Natural killer cell treated with Interleukin-12 subunit alpha and Interleukin-12 subunit beta and Interleukin-15 and Interleukin-18, amount 100 ng/mL, for 72 hours (primary cell): ENCODE data around the gene CASKIN1. TPM values are rescaled to one million over a fixed set of nuclear protein-coding genes. Genes with fewer than 3 reads are reported as not detected.
"Not testable (repeated sequence)": the region's sequence is repeated elsewhere in the genome, so short reads cannot be mapped to it uniquely, and the experiment has no call there.

Source experiments
- ATAC-seq, 2 donors: fragments of 150-1000 bp; cut with Tn5 transposase in 1 of 2; sonication (Bioruptor Pico), chemical (Tn5 transposase) in 1 of 2; 2 replicates each; pipeline ENCODE4 v1.10.0; 2021
- DNase-seq: peaks from one replicate; pipeline ENCODE4 v3.0.0; 2022; ENCODE audit warnings: low spot score
- H3K27ac Mint-ChIP-seq, 2 donors: 1 replicate in 1 of 2; 2 replicates in 1 of 2; pipeline ENCODE4 v1.8.0; 2022; ENCODE audit warnings: mixed read lengths in 2 of 2, mild to moderate bottlenecking in 1 of 2, moderate library complexity in 1 of 2
- H3K27me3 Mint-ChIP-seq, 2 donors: 1 replicate in 1 of 2; 2 replicates in 1 of 2; pipeline ENCODE4 v1.8.0; 2022; ENCODE audit warnings: mixed read lengths in 2 of 2
- H3K36me3 Mint-ChIP-seq: one replicate; pipeline ENCODE4 v1.8.0; 2022; ENCODE audit warnings: mixed read lengths
- H3K4me1 Mint-ChIP-seq, 2 donors: 1 replicate in 1 of 2; 2 replicates in 1 of 2; pipeline ENCODE4 v1.8.0; 2022; ENCODE audit warnings: low read depth in 2 of 2, mixed read lengths in 2 of 2, mild to moderate bottlenecking in 1 of 2
- H3K4me3 Mint-ChIP-seq: one replicate; pipeline ENCODE4 v1.8.0; 2022; ENCODE audit warnings: mixed read lengths
- H3K9me3 Mint-ChIP-seq: 2 replicates; pipeline ENCODE4 v1.8.0; 2022; ENCODE audit warnings: mixed read lengths
- total RNA-seq, 2 donors: library from RNA; stranded (reverse); gene quantifications; one replicate each; pipeline ENCODE4 v1.2.3, GENCODE V29; 2022

Gene CASKIN1
- total RNA-seq, 2 donors from 2014 or later: 0.14 to 0.26 TPM

GRCh38 chr16:2210386-2211365 is 14.3 kb upstream of the CASKIN1 start, which contains the start of gene BRICD5:
BRICD5 (minus strand) TSS chr16:2210863; CDS start chr16:2210833, 30 bp downstream.
- DNase-seq (no peak), ATAC-seq (no peak)
- Mint-ChIP-seq H3K36me3 (peaks cover 6% of the 10 kb centered on the region), H3K9me3 (no peaks in the 10 kb centered on the region), H3K27me3 (no peaks in the 10 kb centered on the region), H3K4me1 (peaks cover 26 to 28% of the 10 kb centered on the region in 2 donors), H3K4me3 (no peak within 1 kb of the TSS), H3K27ac (no peak within 1 kb of the TSS)

GRCh38 chr16:2210009-2210332 is 13.6 kb upstream of the CASKIN1 start:
- Mint-ChIP-seq H3K9me3 (no peaks in the 10 kb centered on the region), H3K27me3 (no peaks in the 10 kb centered on the region), H3K36me3 (peaks cover 6% of the 10 kb centered on the region), H3K4me3 (no peak overlapping the region), H3K4me1 (peaks cover 26 to 28% of the 10 kb centered on the region in 2 donors), H3K27ac (no peak overlapping the region)
- DNase-seq: no peak
- no peak for ATAC-seq

- H3K9me3 Mint-ChIP-seq: no peaks in the 10 kb centered on the region
- ATAC-seq (no peak), DNase-seq (no peak)
- H3K27ac Mint-ChIP-seq: no peak overlapping the region
- no peak overlapping the region for H3K4me3 Mint-ChIP-seq
- no peaks in the 10 kb centered on the region for H3K27me3 Mint-ChIP-seq
- peaks cover 30 to 31% of the 10 kb centered on the region in 2 donors for H3K4me1 Mint-ChIP-seq
- H3K36me3 Mint-ChIP-seq: peaks cover 6% of the 10 kb centered on the region
These were observed 13.0 kb upstream of the CASKIN1 start for GRCh38 chr16:2209258-2210008.

GRCh38 chr16:2208772-2209171 is 12.4 kb upstream of the CASKIN1 start:
- Mint-ChIP-seq H3K36me3 (peaks cover 6% of the 10 kb centered on the region), H3K9me3 (no peaks in the 10 kb centered on the region), H3K27ac (no peak overlapping the region), H3K27me3 (no peaks in the 10 kb centered on the region), H3K4me1 (peaks cover 34% of the 10 kb centered on the region in 2 donors), H3K4me3 (no peak overlapping the region)
- ATAC-seq (no peak), DNase-seq (no peak)

GRCh38 chr16:2208308-2208707 is 11.9 kb upstream of the CASKIN1 start:
- Mint-ChIP-seq H3K36me3 (peaks cover 6% of the 10 kb centered on the region), H3K27me3 (no peaks in the 10 kb centered on the region), H3K27ac (no peak overlapping the region), H3K9me3 (no peaks in the 10 kb centered on the region), H3K4me1 (peaks cover 29 to 33% of the 10 kb centered on the region in 2 donors), H3K4me3 (no peak overlapping the region)
- no peak for DNase-seq
- no peak for ATAC-seq

GRCh38 chr16:2207872-2208271 is 11.5 kb upstream of the CASKIN1 start:
- Mint-ChIP-seq H3K36me3 (peaks cover 6% of the 10 kb centered on the region), H3K4me1 (peaks cover 27 to 30% of the 10 kb centered on the region in 2 donors), H3K27me3 (no peaks in the 10 kb centered on the region), H3K27ac (peak overlapping the region; percentile 41 to 48), H3K9me3 (no peaks in the 10 kb centered on the region), H3K4me3 (peak overlapping the region; percentile 72)
- ATAC-seq (no peak), DNase-seq (no peak)

- DNase-seq (no peak), ATAC-seq (no peak)
- Mint-ChIP-seq H3K27me3 (no peaks in the 10 kb centered on the region), H3K36me3 (peaks cover 6% of the 10 kb centered on the region), H3K9me3 (no peaks in the 10 kb centered on the region), H3K27ac (peak overlapping the region; percentile 41 to 59), H3K4me1 (peaks cover 24% of the 10 kb centered on the region in 2 donors), H3K4me3 (peak overlapping the region; percentile 86)
These were observed 10.5 kb upstream of the CASKIN1 start for GRCh38 chr16:2206780-2207433.

- H3K4me1 Mint-ChIP-seq: peaks cover 21% of the 10 kb centered on the region in 2 donors
- H3K27me3 Mint-ChIP-seq: no peaks in the 10 kb centered on the region
- H3K9me3 Mint-ChIP-seq: no peaks in the 10 kb centered on the region
- DNase-seq: no peak
- H3K27ac Mint-ChIP-seq: peak overlapping the region; percentile 59 to 71
- peak overlapping the region; percentile 86 for H3K4me3 Mint-ChIP-seq
- peaks cover 6% of the 10 kb centered on the region for H3K36me3 Mint-ChIP-seq
- ATAC-seq: no peak
These were observed 10.0 kb upstream of the CASKIN1 start for GRCh38 chr16:2206420-2206779.

- ATAC-seq: peak in 1 of 2 donors; percentile 7
- H3K4me3 Mint-ChIP-seq: peak overlapping the region; percentile 86
- no peaks in the 10 kb centered on the region for H3K9me3 Mint-ChIP-seq
- peak overlapping the region; percentile 59 to 71 for H3K27ac Mint-ChIP-seq
- H3K27me3 Mint-ChIP-seq: no peaks in the 10 kb centered on the region
- DNase-seq: no peak
- peaks cover 21% of the 10 kb centered on the region in 2 donors for H3K4me1 Mint-ChIP-seq
- H3K36me3 Mint-ChIP-seq: peaks cover 6% of the 10 kb centered on the region
These were observed 9.5 kb upstream of the CASKIN1 start for GRCh38 chr16:2205967-2206313.

- Mint-ChIP-seq H3K4me3 (peak within 1 kb of the TSS; percentile 86), H3K27me3 (no peaks in the 10 kb centered on the region)
These were observed 8.9 kb upstream of the CASKIN1 start, which contains the start of gene MLST8 for GRCh38 chr16:2205104-2205966. MLST8 (plus strand) TSS chr16:2205454; CDS start chr16:2206086, 632 bp downstream.

GRCh38 chr16:2204416-2205103 is 8.2 kb upstream of the CASKIN1 start:
- peak overlapping the region; percentile 56 to 71 for H3K27ac Mint-ChIP-seq

More at GRCh38 chr16:2205104-2205966, 8.9 kb upstream of the CASKIN1 start, which contains the start of gene MLST8:
- Mint-ChIP-seq H3K36me3 (peaks cover 6% of the 10 kb centered on the region), H3K4me1 (peaks cover 21% of the 10 kb centered on the region in 2 donors), H3K27ac (peak within 1 kb of the TSS; percentile 59 to 71), H3K9me3 (no peaks in the 10 kb centered on the region)
- ATAC-seq: peak; percentile 93 to 94
- peak; percentile 92 for DNase-seq

GRCh38 chr16:2203119-2203688 is 6.8 kb upstream of the CASKIN1 start:
- Mint-ChIP-seq H3K4me3 (peak overlapping the region; percentile 38), H3K27ac (peak overlapping the region; percentile 56 to 71), H3K4me1 (peaks cover 21% of the 10 kb centered on the region in 2 donors)
- ATAC-seq, H3K27me3 Mint-ChIP-seq, H3K36me3 Mint-ChIP-seq, H3K9me3 Mint-ChIP-seq, DNase-seq: not testable (repeated sequence)

More at GRCh38 chr16:2204416-2205103, 8.2 kb upstream of the CASKIN1 start:
- H3K27me3 Mint-ChIP-seq: no peaks in the 10 kb centered on the region
- H3K36me3 Mint-ChIP-seq: peaks cover 6% of the 10 kb centered on the region
- peaks cover 21% of the 10 kb centered on the region in 2 donors for H3K4me1 Mint-ChIP-seq
- H3K9me3 Mint-ChIP-seq: no peaks in the 10 kb centered on the region
- ATAC-seq (no peak), DNase-seq (no peak)
- H3K4me3 Mint-ChIP-seq: peak overlapping the region; percentile 81
